Measurements from ENCODE around the gene SMIM5. TPM values are rescaled to one million over a fixed set of nuclear protein-coding genes. Genes with fewer than 3 reads are reported as not detected.

SMIM5 gene
- total RNA-seq, 8 experiments from 2014 or later = 0.16 to 3.9 (median 0.88) TPM

DNA sequence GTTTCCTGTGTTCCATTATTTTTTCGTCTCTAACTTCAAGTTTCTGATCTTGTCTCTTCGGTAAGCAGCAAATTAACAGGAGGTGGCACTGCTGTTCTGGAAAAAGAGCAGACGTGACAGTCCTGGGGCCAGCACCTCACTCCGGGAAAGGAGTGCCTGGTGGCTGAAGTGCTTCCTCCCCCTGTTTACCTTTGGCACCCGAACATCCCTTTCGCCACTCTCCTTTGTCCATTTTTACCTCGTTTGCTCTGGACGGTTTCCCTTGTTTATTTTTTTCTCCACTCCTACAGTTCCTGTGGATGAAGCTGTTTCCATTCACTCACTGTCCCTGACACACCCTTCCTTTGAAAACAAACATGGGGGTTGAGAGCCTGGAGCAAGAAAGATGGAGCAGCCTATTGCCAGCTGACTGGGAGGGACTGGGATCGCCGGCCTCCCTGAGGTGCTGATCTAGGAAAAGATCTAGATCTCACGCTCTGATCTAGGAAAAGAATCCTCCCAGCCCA, 46.5 kb downstream of the SMIM5 start:
- WGBS, 10 experiments = 9 to 100% (median 86%) methylated on average over 2 to 11 of the region's 11 CpGs
- in situ Hi-C loops (cut with MboI; ENCODE audit: low pct_unique_long_range_greater_than_20kb in 2 of 9, low sequenced_read_pairs in 9 of 9, unreplicated experiment in 9 of 9) = loop anchor here in 1 of 9 experiments (10.0 kb wide), 1 partner anchor 65 kb away; no protein-coding TSS in a partner anchor
- Histone ChIP-seq H3K27ac (no peak overlapping the region), H3K4me1 (replicated peaks in 1 of 2) (no peaks in the 10 kb centered on the region), H3K4me3 (no peak overlapping the region)
- ATAC-seq (replicated peaks in 6 of 8) = peak in 4 of 8 experiments; percentile 35 to 84 (median 71)

DNA sequence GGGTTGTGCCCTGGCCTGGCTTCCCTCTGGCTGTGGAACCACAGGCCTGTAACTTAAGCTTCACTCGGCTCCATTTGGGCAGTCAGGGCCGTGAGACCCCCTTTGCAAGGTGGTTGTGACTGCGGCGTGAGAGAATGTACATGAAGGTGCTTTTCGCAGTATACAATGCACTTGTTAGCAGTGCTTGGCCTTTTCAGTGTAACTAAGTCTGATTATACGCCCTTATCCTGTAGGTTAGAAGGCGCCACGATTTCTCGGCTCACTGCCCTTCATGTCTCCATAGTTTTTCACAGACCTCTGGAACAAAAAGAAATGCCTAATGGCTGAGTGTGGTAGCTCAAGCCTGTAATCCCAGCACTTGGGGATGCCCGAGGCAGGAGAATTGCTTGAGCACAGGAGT, 47.2 kb downstream of the SMIM5 start:
- H3K4me3 ChIP-seq = no peak overlapping the region
- in situ Hi-C loops (cut with MboI; ENCODE audit: low pct_unique_long_range_greater_than_20kb in 2 of 9, low sequenced_read_pairs in 9 of 9, unreplicated experiment in 9 of 9) = no loop called here
- H3K4me1 ChIP-seq (replicated peaks in 1 of 2) = no peaks in the 10 kb centered on the region
- no peak overlapping the region for H3K27ac ChIP-seq
- no peak for ATAC-seq (replicated peaks in 6 of 8)
- 79 to 100% (median 92%) methylated on average over 1 to 6 of the region's 10 CpGs; no CpG with 5 or more reads in 3 of the 10 experiments for WGBS, 10 experiments

DNA sequence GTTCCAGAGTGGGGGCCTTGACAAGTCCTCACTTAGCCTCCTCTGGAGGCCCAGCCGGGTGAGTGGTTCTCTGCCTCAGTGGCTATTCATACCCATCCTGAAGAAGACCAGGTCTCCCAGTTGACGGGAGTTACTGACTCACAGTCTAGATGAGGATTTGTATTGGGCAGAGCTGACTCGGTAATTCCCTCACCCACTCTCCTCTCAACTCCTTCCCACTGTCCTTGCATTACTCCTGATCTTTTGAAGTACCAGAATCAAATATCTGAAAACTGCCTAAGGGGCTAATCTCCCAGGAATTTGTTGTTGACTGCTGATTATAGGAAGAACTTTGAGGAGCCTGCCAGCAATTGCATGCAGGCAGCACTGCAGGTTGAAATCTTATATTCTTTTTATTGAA, 48.1 kb downstream of the SMIM5 start:
- H3K4me1 ChIP-seq (replicated peaks in 1 of 2) = no peaks in the 10 kb centered on the region
- peak in 2 of 8 experiments; percentile 5 to 20 for ATAC-seq (replicated peaks in 6 of 8)
- no peak overlapping the region for H3K27ac ChIP-seq
- in situ Hi-C loops (cut with MboI; ENCODE audit: low pct_unique_long_range_greater_than_20kb in 2 of 9, low sequenced_read_pairs in 9 of 9, unreplicated experiment in 9 of 9) = no loop called here
- WGBS, 10 experiments = 0 to 100% (median 80%) methylated on average over 1 to 3 of the region's 3 CpGs; no CpG with 5 or more reads in 2 of the 10 experiments
- H3K4me3 ChIP-seq = no peak overlapping the region

DNA sequence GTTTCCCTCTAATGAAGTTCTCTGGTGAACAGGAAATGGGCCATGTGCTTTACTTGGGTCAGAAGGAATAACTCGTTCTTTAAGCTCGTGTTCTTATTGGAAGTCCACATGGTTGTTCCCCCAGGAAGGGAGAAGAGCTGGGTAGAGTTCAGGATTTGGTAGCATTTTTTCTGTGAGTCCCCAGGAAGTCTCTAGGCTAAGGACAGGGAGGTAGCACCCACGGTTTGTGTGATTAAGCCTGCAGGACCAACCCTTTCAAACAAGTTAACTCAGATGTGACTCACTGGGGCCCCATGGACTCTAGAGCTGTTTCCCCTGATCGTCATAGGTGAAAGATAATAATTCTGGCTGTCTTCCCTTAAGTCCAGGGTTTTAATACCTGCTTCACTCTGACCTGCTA, 50.3 kb downstream of the SMIM5 start:
- in situ Hi-C loops (cut with MboI; ENCODE audit: low pct_unique_long_range_greater_than_20kb in 2 of 9, low sequenced_read_pairs in 9 of 9, unreplicated experiment in 9 of 9) = no loop called here
- no peak overlapping the region for H3K4me3 ChIP-seq
- peak in 2 of 8 experiments; percentile 3 to 7 for ATAC-seq (replicated peaks in 6 of 8)
- H3K27ac ChIP-seq = no peak overlapping the region
- H3K4me1 ChIP-seq (replicated peaks in 1 of 2) = no peaks in the 10 kb centered on the region
- WGBS, 10 experiments = 12 to 100% (median 98%) methylated on average over 1 to 4 of the region's 4 CpGs; no CpG with 5 or more reads in 2 of the 10 experiments

DNA sequence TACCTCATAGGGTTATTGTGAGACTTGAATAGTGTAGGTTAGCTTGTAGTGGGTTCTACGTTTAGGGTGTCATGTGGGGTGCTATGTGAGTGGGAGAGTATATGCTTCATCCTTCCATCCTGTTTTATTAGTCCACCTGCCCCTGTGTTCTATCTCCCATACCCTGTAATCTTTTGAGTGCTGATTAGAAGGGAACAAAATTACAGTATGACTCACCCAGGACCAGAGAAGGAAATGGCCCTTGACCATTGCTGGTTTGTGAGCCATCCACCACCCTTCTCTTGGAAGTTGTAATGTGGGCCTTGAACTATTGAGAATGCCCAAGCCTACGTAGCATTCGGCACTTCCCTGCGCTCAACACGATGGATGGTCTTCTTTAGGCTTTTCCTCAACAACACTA, 51.0 kb downstream of the SMIM5 start:
- Histone ChIP-seq H3K4me3 (no peak overlapping the region), H3K4me1 (replicated peaks in 1 of 2) (no peaks in the 10 kb centered on the region), H3K27ac (no peak overlapping the region)
- in situ Hi-C loops (cut with MboI; ENCODE audit: low pct_unique_long_range_greater_than_20kb in 2 of 9, low sequenced_read_pairs in 9 of 9, unreplicated experiment in 9 of 9) = no loop called here
- WGBS, 10 experiments = 97 to 100% (median 100%) methylated on average over 1 to 5 of the region's 5 CpGs; no CpG with 5 or more reads in 3 of the 10 experiments
- ATAC-seq (replicated peaks in 6 of 8) = no peak

DNA sequence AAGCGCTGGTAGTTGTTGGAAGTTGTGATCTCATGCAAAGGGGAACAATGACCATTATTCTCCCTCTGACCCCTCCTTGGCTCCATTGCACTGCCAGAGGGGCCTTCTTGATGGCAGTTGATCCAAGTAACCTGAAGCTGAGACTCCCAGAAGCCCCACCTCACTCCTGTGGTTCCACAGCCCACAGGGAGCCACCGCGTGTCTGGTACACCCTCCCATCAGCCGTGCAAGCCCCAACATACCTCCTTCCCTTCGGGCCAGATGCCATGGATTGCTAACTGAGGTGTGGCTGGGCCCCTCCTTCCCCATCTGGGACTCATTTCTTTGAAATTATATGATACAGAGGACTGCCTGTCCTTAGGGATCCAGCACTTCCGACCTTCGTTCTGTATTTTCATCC, 51.7 kb downstream of the SMIM5 start:
- 0 to 100% (median 88%) methylated on average over 1 to 5 of the region's 7 CpGs; no CpG with 5 or more reads in 1 of the 10 experiments for WGBS, 10 experiments
- in situ Hi-C loops (cut with MboI; ENCODE audit: low pct_unique_long_range_greater_than_20kb in 2 of 9, low sequenced_read_pairs in 9 of 9, unreplicated experiment in 9 of 9) = no loop called here
- Histone ChIP-seq H3K4me1 (replicated peaks in 1 of 2) (no peaks in the 10 kb centered on the region), H3K4me3 (no peak overlapping the region), H3K27ac (no peak overlapping the region)
- peak in 4 of 8 experiments; percentile 8 to 94 (median 84) for ATAC-seq (replicated peaks in 6 of 8)

DNA sequence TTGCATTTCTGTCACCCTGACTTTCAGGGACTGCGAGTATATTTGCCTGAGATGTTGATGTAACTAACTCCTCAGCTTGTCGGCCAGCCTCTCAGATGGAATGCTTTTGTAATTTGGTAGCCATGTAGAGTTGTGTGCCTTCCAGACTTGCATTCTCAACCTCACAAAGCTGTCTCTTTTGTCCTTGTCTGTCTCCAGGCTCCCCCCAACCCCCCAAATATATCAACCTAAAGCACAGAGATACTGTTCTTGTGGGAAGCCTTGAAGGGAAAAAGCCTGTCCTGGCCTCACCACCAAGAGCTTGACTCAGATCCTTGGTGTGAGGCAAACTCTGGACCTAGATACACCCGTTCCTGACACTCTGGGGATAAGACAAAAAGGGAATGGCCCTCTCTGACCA, 52.3 kb downstream of the SMIM5 start:
- peak in 3 of 8 experiments; percentile 9 to 85 (median 13) for ATAC-seq (replicated peaks in 6 of 8)
- Histone ChIP-seq H3K27ac (no peak overlapping the region), H3K4me3 (no peak overlapping the region), H3K4me1 (replicated peaks in 1 of 2) (peaks cover 0 to 1% of the 10 kb centered on the region in 2 donors)
- WGBS, 10 experiments = 14 to 100% (median 87%) methylated on average over 1 to 3 of the region's 3 CpGs; no CpG with 5 or more reads in 2 of the 10 experiments
- in situ Hi-C loops (cut with MboI; ENCODE audit: low pct_unique_long_range_greater_than_20kb in 2 of 9, low sequenced_read_pairs in 9 of 9, unreplicated experiment in 9 of 9) = no loop called here

DNA sequence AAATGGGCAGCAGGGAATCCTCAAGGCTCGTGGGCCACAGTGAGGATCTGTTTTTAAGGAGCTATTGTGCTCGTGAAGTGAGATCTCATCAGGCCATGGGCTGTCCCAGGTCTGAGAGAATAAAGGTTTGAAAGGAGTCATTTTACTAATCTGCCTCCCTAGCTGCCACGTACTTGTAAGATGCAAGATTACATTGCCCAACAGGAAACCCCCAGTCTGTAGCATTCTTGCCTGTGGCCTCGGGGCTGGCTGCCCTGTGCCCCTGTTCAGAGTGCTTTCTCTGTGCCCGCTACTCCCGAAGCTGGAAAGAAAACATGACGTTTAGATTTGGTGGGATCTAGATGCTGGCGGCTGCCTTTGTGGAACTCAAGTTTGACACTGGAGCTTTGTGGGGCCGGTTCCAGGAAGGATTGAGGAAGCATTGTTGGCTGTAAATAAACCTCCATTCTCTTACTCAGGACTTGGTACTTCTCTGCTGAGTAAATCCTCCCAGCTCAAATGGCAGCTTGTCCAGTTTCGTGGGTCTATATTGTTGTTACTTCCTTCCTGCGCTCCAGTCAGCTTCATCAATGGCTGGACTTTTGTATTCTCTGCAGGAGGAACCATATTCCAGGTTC, 55.1 kb downstream of the SMIM5 start:
- Histone ChIP-seq H3K4me3 (no peak overlapping the region), H3K27ac (no peak overlapping the region), H3K4me1 (replicated peaks in 1 of 2) (peaks cover 2 to 12% of the 10 kb centered on the region in 2 donors)
- in situ Hi-C loops (cut with MboI; ENCODE audit: low pct_unique_long_range_greater_than_20kb in 2 of 9, low sequenced_read_pairs in 9 of 9, unreplicated experiment in 9 of 9) = no loop called here
- WGBS, 10 experiments = 20 to 100% (median 90%) methylated on average over 1 to 8 of the region's 11 CpGs
- ATAC-seq (replicated peaks in 6 of 8) = no peak

DNA sequence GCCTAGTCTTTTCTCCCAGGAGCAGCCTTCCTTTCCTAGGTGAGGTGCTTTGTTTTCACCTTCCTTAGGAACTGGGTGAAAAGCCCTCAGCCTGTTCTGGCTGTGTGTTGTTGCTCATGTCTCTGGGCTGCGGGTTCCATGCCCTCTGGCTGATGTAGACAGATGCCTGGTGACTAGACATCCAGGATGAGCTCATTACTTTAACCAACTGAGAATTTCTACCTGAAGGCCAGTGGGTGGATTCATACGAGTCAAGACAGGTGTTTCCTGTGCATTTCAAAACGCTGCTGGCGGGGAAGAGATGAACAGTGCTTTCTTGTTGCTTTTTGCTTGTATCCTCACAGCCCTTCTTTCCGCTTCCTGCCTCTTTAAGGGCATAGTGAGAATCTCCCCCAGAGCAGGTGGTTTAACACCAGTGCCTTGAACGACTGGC, 56.2 kb downstream of the SMIM5 start:
- WGBS, 10 experiments = 67 to 100% (median 91%) methylated on average over 1 to 6 of the region's 6 CpGs; no CpG with 5 or more reads in 4 of the 10 experiments
- peaks cover 2 to 12% of the 10 kb centered on the region in 2 donors for H3K4me1 ChIP-seq (replicated peaks in 1 of 2)
- ATAC-seq (replicated peaks in 6 of 8) = no peak
- no peak overlapping the region for H3K27ac ChIP-seq
- H3K4me3 ChIP-seq = no peak overlapping the region
- in situ Hi-C loops (cut with MboI; ENCODE audit: low pct_unique_long_range_greater_than_20kb in 2 of 9, low sequenced_read_pairs in 9 of 9, unreplicated experiment in 9 of 9) = no loop called here

Other genes starting within 250 kb of the SMIM5 start
- gene GRB2, start 227.8 kb upstream of the SMIM5 start, total RNA-seq = 10 to 100 TPM; 37.1 to 76.5 (median 43.9) TPM
- 10 to 100 TPM; 19.3 to 92.7 (median 56.1) TPM for gene TMEM94, start 176.8 kb upstream of the SMIM5 start, total RNA-seq
- gene CASKIN2, start 117.9 kb upstream of the SMIM5 start, total RNA-seq = 10 to 100 TPM in 1 of 8 experiments, 1 to 10 TPM in 7; 2.2 to 10.8 (median 6.4) TPM
- gene TSEN54, start 116.9 kb upstream of the SMIM5 start, total RNA-seq = 10 to 100 TPM; 11.1 to 25.1 (median 14.9) TPM
- 1 to 10 TPM in 6 of 8 experiments, under 1 TPM in 2; 0.60 to 6.1 (median 3.0) TPM for gene LLGL2, start 107.7 kb upstream of the SMIM5 start, total RNA-seq
- 10 to 100 TPM in 1 of 8 experiments, 1 to 10 TPM in 7; 2.9 to 31.5 (median 4.5) TPM for gene MYO15B, start 45.6 kb upstream of the SMIM5 start, total RNA-seq
- gene RECQL5, start 33.7 kb downstream of the SMIM5 start, total RNA-seq = 10 to 100 TPM; 12.6 to 58.3 (median 22.8) TPM
- gene SAP30BP, start 33.9 kb downstream of the SMIM5 start, total RNA-seq = 100 to 1,000 TPM in 1 of 8 experiments, 10 to 100 TPM in 7; 52.5 to 106 (median 75.2) TPM
- gene ITGB4, start 88.0 kb downstream of the SMIM5 start, total RNA-seq = 10 to 100 TPM in 1 of 8 experiments, 1 to 10 TPM in 4, under 1 TPM in 3; 0.46 to 40.8 (median 2.0) TPM
- 10 to 100 TPM; 10.0 to 32.7 (median 16.4) TPM for gene GALK1, start 131.8 kb downstream of the SMIM5 start, total RNA-seq
- gene UNK, start 151.4 kb downstream of the SMIM5 start, total RNA-seq = 10 to 100 TPM; 14.6 to 38.2 (median 20.0) TPM
- gene UNC13D, start 211.0 kb downstream of the SMIM5 start, total RNA-seq = 1 to 10 TPM in 7 of 8 experiments, under 1 TPM in 1; 0.87 to 9.1 (median 2.7) TPM
- 10 to 100 TPM; 51.3 to 86.5 (median 60.1) TPM for gene WBP2, start 221.9 kb downstream of the SMIM5 start, total RNA-seq
- gene TRIM47, start 245.1 kb downstream of the SMIM5 start, total RNA-seq = 10 to 100 TPM in 2 of 8 experiments, 1 to 10 TPM in 5, under 1 TPM in 1; 0.67 to 15.1 (median 4.8) TPM

Data from motor neuron (in vitro differentiated cells).